HG02884 (cell line): ENCODE results near the gene TOPBP1.
"Not testable (repeated sequence)": the region's sequence is repeated elsewhere in the genome, so short reads cannot be mapped to it uniquely, and the experiment has no call there.

Experiments
- ATAC-seq: cut with Tn5 transposase; IDR thresholded peaks from one replicate; pipeline ENCODE4 v1.9.1; 2021; ENCODE audit warnings: mild to moderate bottlenecking, moderate library complexity; ENCODE audit not compliant: unreplicated experiment

TOPBP1 gene

DNA sequence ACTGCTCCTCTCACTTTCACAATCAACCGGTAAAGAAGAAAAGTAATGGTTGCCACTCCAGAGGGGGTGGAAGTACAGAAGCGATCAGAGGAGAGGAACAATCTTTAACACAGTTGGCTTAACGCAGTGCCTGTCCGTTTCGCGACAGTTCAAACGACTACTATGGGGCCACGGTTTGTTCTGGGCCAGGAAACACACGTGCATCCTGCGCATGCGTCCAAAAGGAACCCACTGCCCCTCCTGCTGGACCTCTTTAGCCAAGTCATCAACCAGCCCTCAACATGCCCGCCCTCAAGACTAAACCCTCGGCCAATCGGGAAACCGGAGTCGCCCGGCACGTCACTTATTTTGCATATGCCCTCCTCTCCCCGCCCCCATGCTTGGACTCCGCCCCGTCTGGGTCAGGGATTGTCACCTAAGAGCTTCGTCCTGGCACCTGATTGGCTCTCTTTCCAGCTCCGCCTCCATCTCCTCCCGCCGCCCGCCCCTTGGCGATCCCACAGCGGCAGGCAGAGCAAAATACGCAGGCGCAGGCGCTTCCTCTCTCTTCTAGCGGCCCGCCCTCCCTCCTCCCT lies 88.6 kb downstream of the TOPBP1 start:
- ATAC-seq: peak; percentile 69

DNA sequence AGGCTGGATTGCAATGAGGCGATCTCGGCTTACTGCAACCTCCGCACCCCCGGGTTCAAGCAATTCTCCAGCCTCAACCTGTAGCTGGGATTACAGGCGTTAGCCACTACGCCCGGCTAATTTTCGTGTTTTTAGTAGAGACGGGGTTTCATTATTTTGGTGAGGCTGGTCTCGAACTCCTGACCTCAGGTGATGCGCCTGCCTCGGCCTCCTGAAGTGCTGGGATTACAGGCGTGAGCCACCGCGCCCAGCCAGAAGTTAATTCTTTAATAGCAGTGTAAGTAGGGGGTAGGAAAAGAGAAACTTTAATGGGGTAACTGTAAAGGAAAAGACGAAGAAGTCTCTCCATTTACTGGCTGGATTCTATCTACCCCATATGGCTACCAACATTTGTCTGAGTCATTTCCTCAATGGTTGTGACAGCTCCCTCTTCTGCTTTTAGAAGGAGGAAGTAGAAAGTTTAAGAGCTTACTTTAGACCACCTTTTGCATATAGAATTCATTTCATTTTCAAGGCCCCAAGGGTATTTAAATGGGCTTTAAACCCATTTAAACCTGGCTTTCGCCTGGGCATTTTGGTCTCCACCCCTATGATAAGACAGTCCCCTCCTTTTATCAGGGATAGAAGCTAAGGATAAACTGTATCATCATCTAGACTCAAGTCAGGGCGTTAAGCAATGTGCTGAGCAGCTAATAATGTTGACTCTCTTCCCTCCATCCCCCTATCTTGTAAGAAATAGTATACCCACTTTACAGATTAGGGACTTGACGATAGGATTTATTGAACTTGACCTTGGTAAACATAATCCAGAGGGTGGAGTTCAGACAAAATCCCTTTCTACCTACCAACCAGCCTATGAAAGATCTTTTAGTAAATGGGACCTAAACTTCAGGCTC lies 89.3 kb downstream of the TOPBP1 start:
- no peak for ATAC-seq

DNA sequence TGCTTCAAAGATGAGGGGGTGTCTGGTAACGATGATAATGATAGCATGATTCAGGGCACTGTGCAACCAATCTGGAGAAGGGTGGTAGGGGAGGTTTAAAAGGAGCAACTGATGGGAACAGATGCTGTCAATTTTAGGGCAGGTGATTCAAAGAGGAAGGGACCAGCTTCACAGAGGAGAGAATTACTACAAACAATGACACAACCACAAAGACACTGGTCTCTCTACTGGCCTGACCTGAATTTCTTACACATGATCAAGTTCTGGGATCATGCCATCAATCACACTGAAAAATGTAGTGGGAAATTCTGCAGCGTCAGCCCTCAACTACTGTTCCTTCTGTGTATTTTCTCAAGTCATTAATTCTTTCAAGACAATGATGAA lies 90.8 kb downstream of the TOPBP1 start:
- ATAC-seq: no peak

DNA sequence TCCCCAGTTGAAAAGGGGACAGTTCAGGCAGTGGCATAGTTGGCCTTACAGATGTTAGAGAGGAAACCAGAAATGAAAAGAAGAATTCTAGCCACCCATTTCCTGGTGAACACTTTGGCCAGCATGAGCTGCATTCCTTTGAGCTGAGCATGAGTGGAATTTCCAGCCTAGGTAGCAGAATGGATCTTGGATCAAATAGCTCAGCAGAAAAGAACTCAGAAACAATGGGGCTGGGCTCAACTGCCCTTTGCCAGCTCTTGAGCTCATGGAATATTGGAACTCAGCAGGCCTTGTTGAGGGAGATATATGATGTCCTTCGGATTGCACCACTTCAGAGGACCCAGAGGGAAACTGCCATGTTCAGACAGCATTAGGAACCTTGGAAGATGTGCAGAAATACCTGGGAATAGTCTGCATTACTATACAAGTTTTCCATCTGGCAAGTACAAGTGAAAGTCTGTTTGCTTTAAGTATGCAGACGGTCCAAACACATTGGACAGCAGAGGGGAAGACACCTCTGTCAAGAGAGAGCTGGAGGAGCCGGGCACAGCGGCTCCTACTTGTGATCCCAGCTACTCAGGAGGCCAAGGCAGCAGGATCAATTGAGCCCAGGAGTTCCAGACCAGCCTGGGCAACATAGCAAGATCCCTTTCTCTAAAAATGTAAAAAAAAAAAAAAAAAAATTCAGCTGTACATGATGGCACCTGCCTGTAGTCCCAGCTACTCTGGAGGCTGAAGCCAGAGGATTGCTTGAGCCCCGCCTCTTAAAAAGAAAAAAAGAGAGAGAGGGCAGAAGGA lies 91.4 kb downstream of the TOPBP1 start:
- no peak for ATAC-seq

DNA sequence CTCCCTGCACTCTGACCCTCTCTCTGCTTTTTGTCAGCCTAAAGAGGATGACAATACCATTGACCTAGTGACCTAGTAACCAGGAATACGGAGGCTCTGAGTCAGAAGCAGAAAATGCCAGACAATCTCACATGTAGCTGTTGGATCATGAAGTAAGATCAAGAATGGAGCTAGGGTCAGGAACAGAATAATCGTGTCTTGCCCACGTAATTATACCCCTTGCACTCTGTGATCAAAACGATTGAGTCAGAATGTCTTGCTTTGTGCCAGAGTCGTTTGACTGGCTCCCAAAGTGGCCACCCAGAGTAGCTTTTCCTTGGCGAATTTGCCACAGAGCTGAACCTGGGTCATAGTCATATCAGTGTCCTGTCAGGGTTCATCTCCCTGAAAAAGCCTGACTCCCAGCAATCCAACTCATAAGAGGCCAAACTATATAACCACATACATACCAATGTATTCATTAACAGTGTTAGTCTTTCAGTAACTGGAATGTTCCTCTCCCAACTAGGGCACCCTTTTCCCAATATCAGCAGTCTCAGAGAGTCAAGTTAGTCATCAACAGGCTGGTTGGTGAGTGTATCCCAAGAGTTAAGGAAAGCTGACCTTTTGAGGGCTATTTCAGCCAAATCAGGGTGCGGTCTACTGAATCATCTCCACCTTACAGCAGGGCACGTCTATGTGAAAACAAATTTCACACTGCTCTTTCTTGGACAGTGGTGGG lies 93.3 kb downstream of the TOPBP1 start:
- ATAC-seq: no peak

DNA sequence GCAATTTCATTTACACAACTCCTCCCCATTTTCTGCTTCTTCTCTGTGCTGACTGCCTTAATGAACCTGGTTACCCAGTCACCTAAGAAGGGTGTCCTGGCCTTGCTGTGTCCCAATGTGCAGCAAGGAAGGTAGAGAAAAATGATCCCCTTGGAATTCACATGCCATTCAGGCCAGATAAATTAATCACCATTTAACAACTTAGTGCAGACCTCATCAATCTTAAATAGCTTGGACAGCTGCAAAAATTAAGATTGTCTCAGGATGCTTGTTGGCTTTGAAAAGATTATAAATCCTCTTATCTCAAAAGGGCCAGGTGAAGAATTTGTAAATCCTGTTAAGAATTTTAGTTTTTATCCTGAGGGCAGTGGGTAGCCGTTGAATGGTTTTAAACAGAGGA lies 97.9 kb downstream of the TOPBP1 start:
- no peak for ATAC-seq

DNA sequence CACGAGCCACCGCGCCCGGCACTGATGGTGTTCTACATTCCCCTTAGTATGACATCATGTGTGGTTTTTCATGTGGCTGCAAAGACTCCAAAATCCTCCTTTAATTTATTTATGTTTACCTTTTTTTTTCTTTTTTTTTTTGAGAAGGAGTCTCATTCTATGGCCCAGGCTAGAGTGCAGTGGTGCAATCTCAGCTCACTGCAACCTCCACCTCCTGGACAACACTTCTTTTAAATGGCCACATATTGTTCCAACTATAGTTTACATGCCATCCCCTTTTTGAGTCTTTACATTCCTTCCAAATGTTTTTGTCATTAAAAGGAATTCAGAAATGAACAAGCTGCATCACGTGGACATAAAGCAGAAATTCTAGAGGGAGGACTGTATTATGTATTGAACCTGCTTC lies 98.6 kb downstream of the TOPBP1 start:
- no peak for ATAC-seq

DNA sequence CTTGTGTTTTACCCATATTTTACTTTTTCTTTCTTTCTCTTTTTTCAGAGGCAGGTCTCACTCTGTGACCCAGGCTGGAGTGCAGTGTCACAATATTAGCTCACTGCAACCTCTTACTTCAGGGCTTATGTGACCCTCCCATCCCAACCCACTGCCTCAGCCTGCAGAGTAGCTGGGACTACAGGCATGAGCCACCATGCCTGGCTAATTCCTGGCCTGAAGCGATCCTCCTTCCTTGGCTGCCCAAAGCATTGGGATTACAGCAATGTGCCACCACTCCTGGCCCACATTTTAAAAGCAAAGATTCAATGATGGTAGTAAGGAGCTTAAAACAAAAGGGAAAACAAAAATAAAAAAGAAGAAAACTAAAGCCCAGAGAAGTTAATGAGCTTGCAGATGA lies 99.4 kb downstream of the TOPBP1 start:
- no peak for ATAC-seq

DNA sequence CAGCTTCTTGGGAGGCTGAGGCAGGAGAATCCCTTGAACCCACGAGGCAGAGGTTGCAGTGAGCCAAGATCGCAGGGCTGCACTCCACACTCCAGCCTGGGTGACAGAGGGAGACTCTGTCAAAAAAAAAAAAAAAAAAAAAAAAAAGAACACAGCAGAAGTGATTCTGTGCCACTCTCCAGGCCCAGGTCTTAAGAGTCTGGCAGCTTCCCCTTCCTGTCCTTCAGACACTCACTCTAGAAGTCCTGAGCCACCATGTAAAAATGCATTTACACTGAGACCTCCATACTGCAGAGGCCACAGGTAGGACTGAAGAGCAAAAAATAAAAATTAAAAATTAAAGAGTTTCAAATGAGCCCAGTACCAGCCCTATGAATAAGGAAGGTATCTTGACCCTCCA lies 100.1 kb downstream of the TOPBP1 start:
- ATAC-seq: no peak

DNA sequence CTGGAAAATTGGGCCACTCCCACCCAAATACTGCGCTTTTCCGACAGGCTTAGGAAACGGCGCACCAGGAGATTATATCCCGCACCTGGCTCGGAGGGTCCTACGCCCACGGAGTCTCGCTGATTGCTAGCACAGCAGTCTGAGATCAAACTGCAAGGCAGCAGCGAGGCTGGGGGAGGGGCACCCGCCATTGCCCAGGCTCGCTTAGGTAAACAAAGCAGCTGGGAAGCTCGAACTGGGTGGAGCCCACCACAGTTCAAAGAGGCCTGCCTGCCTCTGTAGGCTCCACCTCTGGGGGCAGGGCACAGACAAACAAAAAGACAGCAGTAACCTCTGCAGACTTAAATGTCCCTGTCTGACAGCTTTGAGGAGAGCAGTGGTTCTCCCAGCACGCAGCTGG lies 110.2 kb downstream of the TOPBP1 start:
- ATAC-seq: not testable (repeated sequence)
